ELF-1 (cell line): Measurements from ENCODE around the gene MAN2B1.
A peak's percentile ranks its signal among the peaks of the same experiment; 100 is the strongest.
"Not testable (repeated sequence)": the region's sequence is repeated elsewhere in the genome, so short reads cannot be mapped to it uniquely, and the experiment has no call there.

Experiments
- DNase-seq: peaks from one replicate; pipeline ENCODE4 v3.0.0-alpha.2; 2016; ENCODE audit warnings: low read depth, low spot score

MAN2B1 gene

GRCh38 chr19:12689012-12689411 is 22.5 kb upstream of the MAN2B1 start:
- no peak for DNase-seq

- no peak for DNase-seq
These were observed 21.1 kb upstream of the MAN2B1 start, which contains the start of gene GNG14 for GRCh38 chr19:12687496-12688196. Gene GNG14, plus strand, starts transcription at chr19:12687998. Its CDS starts 51 bp downstream, at chr19:12688049.

GRCh38 chr19:12685831-12686230 is 19.3 kb upstream of the MAN2B1 start:
- no peak for DNase-seq

DNA sequence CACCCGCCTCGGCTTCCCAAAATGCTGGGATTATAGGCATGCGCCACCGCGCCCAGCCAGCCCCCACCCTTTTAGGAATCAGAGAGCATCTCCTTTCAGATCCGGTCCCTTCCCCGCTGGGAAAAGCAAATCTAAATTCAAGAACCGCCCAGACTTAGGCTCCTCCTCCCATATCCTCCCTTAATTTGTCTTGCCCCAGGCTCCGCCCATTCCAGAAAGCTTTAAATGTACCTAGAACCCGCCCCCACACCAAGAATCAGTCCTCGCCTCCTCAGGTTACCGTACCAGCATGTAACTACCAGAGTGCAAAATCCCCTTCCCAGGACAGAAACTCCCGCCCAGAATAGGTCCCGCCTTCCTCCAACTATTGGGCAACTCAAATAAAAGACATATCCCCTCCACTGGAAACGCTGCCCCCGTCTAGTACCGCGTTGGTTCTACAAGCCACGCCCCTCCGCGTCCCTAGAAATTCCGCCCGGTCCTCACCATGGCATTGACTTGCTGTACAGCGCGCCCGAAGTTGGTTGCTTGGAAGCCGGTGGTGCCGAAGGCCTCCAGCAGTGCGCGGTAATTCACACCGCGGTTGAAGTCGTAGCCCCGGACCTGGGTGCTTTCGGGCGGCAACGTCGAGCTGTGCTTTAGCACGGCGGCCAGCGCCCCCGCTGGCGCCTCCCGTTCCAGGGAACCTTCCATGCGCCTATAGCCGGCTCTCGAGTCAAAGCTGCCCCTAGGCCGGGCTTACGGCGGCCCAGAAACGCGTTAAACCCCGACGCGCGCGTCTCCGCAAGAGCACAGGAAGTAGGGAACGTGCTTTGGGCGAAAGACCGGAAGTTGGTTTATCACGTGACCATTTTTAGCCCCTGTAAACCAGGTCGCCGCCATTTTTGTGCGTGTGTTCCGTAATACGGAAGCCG is 14.8 kb upstream of the MAN2B1 start, which contains the start of gene DHPS:
DHPS (minus strand) TSS at position 807 of the 914 bp plus-strand sequence; CDS start at position 693, 114 bp downstream.
- DNase-seq, result peak; percentile 99

GRCh38 chr19:12680034-12680433 is 13.5 kb upstream of the MAN2B1 start:
- DNase-seq, result no peak

DNA sequence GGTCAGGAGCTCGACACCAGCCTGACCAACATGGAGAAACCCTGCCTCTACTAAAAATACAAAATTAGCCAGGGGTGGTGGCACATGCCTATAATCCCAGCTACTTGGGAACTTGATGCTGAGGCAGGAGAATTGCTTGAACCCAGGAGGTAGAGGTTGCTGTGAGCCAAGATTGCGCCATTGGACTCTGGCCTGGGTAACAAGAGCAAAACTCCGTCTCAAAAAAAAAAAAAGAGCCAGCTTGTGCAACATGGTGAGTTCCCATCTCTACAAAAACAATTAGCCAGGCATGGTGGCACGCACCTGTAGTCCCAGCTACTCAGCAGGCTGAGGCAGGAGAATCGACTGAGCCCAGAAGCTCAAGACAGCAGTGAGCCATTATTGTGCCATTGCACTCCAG is 11.5 kb upstream of the MAN2B1 start:
- DNase-seq, result not testable (repeated sequence)

GRCh38 chr19:12676928-12677327 is 10.4 kb upstream of the MAN2B1 start:
- no peak for DNase-seq

- DNase-seq, result peak; percentile 89
These were observed 9.8 kb upstream of the MAN2B1 start for GRCh38 chr19:12676384-12676792.

DNA sequence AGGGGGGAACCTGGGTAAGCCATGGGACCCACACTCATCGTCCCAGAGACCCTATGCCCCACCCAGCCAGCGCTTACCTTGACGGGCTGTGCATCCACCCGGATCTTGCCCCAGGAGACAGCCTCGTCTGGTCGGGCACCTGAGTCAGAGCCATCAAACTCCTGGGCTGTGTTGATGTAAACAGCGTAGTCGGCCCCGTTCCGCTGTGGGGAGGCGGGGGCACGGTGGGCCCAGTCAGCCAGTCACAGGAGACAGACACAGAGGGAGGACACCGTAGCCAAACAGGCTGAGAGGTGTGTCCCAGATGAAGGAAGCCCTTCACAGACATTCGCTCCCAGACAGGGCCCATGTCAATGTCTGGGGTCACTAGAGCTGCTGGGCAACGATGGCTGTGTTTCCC is 9.4 kb upstream of the MAN2B1 start:
- DNase-seq, result no peak

DNA sequence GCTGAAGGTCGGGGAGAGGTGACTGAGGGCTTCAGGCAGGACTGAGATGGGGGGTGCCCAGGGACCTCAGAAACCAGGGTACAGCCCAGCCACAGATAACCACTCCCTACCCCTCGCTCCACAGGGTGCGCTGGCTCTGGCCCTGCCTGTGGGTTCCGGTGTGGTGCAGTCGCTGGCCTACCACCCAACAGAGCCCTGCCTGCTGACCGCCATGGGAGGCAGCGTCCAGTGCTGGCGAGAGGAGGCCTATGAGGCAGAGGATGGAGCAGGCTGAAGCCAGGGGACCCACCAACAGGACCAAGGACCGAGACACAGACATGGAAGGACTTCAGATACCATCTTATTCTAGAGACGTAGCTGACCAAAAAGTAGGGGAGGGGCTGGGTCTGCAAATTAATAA is 8.9 kb upstream of the MAN2B1 start:
- no peak for DNase-seq

DNA sequence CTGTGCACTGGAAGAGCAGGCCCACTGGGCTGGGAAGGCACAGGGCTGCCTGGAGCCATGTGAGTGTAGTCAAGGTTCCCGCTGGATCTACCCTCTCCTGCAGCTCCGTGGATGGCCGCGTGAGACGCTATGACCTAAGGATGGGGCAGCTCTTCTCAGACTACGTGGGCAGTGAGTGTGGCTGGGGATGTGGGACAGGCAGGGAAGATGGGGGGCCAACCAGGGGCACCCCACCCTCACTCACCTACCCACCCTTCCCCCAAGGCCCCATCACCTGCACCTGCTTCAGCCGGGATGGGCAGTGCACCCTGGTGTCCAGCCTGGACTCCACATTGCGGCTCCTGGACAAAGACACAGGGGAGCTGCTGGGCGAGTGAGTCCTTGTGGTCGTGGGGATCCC is 6.2 kb upstream of the MAN2B1 start:
- no peak for DNase-seq

- DNase-seq, result no peak
These were observed 3.8 kb upstream of the MAN2B1 start for GRCh38 chr19:12670159-12670928.

GRCh38 chr19:12669270-12670158 is 3.0 kb upstream of the MAN2B1 start:
- DNase-seq, result peak; percentile 86

- no peak for DNase-seq
These were observed 2.4 kb upstream of the MAN2B1 start for GRCh38 chr19:12668932-12669269.

DNA sequence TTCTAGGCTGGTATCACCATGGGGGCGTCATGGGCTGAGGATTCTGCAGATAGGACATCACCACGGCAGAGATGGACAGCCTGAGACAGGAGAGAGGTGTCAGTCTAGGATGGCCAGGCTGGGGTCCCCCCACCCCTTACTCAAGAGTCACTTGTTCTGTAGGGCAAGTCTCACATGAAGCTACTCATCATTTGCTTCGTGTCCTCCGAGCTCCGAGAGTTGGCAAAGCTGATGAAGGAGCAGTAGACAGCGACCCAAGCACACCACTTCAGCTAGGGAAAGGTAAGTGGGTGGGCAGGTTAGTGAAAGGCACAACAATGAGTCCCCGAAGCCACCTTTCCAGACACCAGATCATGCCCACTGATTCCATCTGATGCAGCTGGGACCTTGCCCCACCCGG is 1.8 kb upstream of the MAN2B1 start:
- no peak for DNase-seq

DNA sequence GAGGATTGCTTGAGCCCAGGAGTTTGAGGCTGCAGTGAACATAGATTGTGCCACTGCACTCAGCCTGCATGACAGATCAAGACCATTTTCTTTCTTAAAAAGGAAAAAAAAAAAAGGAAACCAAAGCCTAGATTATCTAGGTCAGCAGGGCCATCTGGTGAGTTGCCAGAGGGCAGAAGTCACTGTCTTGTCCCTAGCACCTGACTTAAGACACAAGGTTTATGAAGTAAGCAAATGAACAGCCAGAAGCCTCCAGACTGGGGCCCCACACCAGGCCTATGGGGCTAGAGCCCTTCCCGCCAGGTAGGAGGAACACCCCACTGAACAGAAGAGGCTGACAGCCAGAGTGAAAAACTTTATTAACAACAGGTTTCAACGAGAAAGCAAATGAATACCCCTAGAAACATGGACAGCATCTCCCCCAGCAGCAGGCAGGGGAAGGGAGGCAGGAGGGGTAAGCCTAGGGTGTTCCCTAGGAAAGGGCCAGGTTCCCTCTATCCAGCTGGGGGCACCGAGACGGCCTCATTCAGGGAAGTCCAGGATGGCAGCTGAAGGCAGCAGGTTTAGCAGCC is 1.3 kb upstream of the MAN2B1 start:
- DNase-seq, result no peak

GRCh38 chr19:12665671-12666264 is 774 bp downstream of the MAN2B1 start:
- no peak for DNase-seq

GRCh38 chr19:12665281-12665573 is 1.3 kb downstream of the MAN2B1 start:
- no peak for DNase-seq

DNA sequence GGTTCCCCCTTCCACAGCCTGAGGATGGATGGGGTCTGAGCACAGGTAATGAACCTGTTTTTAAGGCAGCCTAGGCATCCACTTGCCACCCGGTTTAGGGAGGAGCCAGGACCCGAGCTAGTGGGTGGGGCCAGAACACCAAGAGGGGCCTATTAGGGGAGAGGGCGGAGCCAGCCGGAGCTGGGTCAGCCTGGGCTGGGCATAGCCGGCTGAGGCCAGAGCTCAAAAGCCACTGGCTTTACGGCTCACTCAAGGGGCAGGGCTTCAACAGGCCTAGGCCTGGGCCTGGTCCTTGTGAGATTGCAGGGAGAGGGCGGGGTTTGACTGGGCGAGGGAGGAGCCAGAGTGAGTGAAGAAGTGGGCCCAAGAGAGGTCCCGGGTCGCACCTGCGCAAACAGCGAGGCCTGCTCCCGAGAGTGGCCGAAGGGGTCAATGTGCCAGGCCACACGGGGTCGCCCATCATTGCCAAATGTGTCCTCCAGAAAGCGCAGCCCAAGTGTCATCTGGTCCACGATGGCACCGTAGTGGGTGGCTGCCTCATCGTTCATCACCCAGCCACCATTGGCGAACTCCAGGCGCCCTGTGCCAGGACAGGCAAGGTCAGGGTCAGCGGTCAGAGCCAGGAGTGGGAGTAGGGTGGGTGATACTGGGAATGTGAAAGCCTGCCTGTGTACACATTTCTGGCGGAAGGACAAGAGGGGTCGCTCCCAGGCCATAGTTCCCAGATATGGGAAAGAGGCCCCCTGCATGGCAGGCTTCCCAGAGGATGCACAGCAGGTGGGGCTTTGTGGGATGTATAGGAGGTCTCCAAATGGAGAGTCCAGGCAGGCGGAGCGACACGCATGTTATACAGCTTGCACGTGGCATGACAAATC is 1.9 kb downstream of the MAN2B1 start:
- DNase-seq, result peak; percentile 94
